ENCODE data around the gene MISP. TPM values are rescaled to one million over a fixed set of nuclear protein-coding genes. Genes with fewer than 3 reads are reported as not detected.

Gene MISP
- total RNA-seq, 1 experiment from 2014 or later, result 5.8 TPM

DNA sequence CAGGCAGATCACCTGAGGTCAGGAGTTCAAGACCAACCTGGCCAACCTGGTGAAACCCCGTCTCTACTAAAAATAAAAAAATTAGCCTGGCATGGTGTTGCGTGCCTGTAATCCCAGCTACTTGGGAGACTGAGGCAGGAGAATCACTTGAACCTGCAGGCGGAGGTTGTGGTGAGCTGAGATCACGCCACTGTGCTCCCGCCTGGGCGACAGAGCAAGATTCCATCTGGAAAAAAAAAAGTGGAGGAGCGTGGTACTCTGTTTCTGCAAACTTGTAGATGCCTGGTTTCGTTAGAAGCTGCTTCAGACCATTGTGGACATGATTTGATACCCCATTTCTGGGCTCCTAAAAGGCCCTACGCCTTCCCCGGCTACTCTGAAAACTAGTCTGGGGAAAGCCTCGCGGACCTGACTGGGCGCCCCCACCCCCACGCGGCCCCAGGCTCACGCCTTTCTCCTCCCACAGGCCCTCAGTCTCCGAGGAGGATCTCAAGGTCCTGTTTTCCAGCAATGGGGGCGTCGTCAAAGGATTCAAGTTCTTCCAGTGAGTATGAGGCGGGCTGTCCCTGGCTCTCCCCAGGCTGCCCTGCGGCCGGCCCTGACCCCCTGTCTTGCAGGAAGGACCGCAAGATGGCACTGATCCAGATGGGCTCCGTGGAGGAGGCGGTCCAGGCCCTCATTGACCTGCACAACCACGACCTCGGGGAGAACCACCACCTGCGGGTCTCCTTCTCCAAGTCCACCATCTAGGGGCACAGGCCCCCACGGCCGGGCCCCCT, 59.4 kb downstream of the MISP start:
- Histone ChIP-seq H3K27ac (ENCODE audit: low read length) (no peak overlapping the region), H3K36me3 (ENCODE audit: control insufficient read depth, insufficient read depth, low read length) (peaks cover 12% of the 10 kb centered on the region), H3K4me1 (ENCODE audit: control insufficient read depth, insufficient read depth, low read length) (no peaks in the 10 kb centered on the region), H3K4me3 (ENCODE audit: low read depth in 2 of 2, low read length in 2 of 2) (no peak overlapping the region), H3K9me3 (ENCODE audit: control insufficient read depth, insufficient read depth, low read depth, low read length) (no peaks in the 10 kb centered on the region), H3K27me3 (ENCODE audit: control insufficient read depth, insufficient read depth, low read length) (no peaks in the 10 kb centered on the region)
- BruUV-seq (replicated peaks), result no TSS peak
- ChIA-PET CTCF (no interaction called here), POLR2A (interaction anchor here (0.6 to 0.7 kb wide), 2 partner anchors 16 to 30 kb away, joined by 4 read pairs; no protein-coding TSS in a partner anchor)
- no peak for ATAC-seq
- in situ Hi-C loops (cut with HindIII; ENCODE audit: low pct_unique_long_range_greater_than_20kb, low sequenced_read_pairs) (no loop called here), intact Hi-C loops (cut with micrococcal nuclease; ENCODE audit: unreplicated experiment) (no loop called here)
- DNase-seq (ENCODE audit: low read depth, low spot score), result no peak
- TF ChIP-seq POLR2AphosphoS5 (IDR thresholded peaks at IDR 0.05; ENCODE audit: low read depth, low read length) (no peak), TCF7L2 (IDR thresholded peaks at IDR 0.05; ENCODE audit: low read depth, low read length) (no peak), SIN3A (IDR thresholded peaks at IDR 0.05; ENCODE audit: borderline replicate concordance, insufficient read depth, low read depth, low read length) (no peak)
- TF ChIP-seq, protein P1, sequence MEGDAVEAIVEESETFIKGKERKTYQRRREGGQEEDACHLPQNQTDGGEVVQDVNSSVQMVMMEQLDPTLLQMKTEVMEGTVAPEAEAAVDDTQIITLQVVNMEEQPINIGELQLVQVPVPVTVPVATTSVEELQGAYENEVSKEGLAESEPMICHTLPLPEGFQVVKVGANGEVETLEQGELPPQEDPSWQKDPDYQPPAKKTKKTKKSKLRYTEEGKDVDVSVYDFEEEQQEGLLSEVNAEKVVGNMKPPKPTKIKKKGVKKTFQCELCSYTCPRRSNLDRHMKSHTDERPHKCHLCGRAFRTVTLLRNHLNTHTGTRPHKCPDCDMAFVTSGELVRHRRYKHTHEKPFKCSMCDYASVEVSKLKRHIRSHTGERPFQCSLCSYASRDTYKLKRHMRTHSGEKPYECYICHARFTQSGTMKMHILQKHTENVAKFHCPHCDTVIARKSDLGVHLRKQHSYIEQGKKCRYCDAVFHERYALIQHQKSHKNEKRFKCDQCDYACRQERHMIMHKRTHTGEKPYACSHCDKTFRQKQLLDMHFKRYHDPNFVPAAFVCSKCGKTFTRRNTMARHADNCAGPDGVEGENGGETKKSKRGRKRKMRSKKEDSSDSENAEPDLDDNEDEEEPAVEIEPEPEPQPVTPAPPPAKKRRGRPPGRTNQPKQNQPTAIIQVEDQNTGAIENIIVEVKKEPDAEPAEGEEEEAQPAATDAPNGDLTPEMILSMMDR (IDR thresholded peaks at IDR 0.05), result no peak
- TF ChIP-seq, protein P2, sequence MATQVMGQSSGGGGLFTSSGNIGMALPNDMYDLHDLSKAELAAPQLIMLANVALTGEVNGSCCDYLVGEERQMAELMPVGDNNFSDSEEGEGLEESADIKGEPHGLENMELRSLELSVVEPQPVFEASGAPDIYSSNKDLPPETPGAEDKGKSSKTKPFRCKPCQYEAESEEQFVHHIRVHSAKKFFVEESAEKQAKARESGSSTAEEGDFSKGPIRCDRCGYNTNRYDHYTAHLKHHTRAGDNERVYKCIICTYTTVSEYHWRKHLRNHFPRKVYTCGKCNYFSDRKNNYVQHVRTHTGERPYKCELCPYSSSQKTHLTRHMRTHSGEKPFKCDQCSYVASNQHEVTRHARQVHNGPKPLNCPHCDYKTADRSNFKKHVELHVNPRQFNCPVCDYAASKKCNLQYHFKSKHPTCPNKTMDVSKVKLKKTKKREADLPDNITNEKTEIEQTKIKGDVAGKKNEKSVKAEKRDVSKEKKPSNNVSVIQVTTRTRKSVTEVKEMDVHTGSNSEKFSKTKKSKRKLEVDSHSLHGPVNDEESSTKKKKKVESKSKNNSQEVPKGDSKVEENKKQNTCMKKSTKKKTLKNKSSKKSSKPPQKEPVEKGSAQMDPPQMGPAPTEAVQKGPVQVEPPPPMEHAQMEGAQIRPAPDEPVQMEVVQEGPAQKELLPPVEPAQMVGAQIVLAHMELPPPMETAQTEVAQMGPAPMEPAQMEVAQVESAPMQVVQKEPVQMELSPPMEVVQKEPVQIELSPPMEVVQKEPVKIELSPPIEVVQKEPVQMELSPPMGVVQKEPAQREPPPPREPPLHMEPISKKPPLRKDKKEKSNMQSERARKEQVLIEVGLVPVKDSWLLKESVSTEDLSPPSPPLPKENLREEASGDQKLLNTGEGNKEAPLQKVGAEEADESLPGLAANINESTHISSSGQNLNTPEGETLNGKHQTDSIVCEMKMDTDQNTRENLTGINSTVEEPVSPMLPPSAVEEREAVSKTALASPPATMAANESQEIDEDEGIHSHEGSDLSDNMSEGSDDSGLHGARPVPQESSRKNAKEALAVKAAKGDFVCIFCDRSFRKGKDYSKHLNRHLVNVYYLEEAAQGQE (IDR thresholded peaks at IDR 0.05; ENCODE audit: insufficient read depth in 1 of 2, low read depth in 2 of 2, low read length in 1 of 2), result no peak

DNA sequence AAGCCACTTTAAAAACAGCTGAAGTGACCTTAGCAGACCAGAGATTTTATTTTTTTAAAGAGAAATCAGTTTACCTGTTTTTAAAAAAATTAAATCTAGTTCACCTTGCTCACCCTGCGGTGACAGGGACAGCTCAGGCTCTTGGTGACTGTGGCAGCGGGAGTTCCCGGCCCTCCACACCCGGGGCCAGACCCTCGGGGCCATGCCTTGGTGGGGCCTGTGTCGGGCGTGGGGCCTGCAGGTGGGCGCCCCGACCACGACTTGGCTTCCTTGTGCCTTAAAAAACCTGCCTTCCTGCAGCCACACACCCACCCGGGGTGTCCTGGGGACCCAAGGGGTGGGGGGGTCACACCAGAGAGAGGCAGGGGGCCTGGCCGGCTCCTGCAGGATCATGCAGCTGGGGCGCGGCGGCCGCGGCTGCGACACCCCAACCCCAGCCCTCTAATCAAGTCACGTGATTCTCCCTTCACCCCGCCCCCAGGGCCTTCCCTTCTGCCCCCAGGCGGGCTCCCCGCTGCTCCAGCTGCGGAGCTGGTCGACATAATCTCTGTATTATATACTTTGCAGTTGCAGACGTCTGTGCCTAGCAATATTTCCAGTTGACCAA, 60.1 kb downstream of the MISP start:
- Histone ChIP-seq H3K4me3 (ENCODE audit: low read depth in 2 of 2, low read length in 2 of 2) (no peak overlapping the region), H3K9me3 (ENCODE audit: control insufficient read depth, insufficient read depth, low read depth, low read length) (no peaks in the 10 kb centered on the region), H3K4me1 (ENCODE audit: control insufficient read depth, insufficient read depth, low read length) (no peaks in the 10 kb centered on the region), H3K27me3 (ENCODE audit: control insufficient read depth, insufficient read depth, low read length) (no peaks in the 10 kb centered on the region), H3K36me3 (ENCODE audit: control insufficient read depth, insufficient read depth, low read length) (peaks cover 12% of the 10 kb centered on the region), H3K27ac (ENCODE audit: low read length) (no peak overlapping the region)
- intact Hi-C loops (cut with micrococcal nuclease; ENCODE audit: unreplicated experiment) (no loop called here), in situ Hi-C loops (cut with HindIII; ENCODE audit: low pct_unique_long_range_greater_than_20kb, low sequenced_read_pairs) (no loop called here)
- BruUV-seq (replicated peaks), result no TSS peak
- ChIA-PET CTCF (no interaction called here), POLR2A (no interaction called here)
- ATAC-seq (no peak), DNase-seq (ENCODE audit: low read depth, low spot score) (no peak)
- TF ChIP-seq, protein P2 (IDR thresholded peaks at IDR 0.05; ENCODE audit: insufficient read depth in 1 of 2, low read depth in 2 of 2, low read length in 1 of 2), result no peak
- TF ChIP-seq SIN3A (IDR thresholded peaks at IDR 0.05; ENCODE audit: borderline replicate concordance, insufficient read depth, low read depth, low read length), result no peak
- TF ChIP-seq, protein P1 (IDR thresholded peaks at IDR 0.05), result no peak
- no peak; the same call in none of the 2 replicates for TF ChIP-seq POLR2AphosphoS5 (IDR thresholded peaks at IDR 0.05; ENCODE audit: low read depth, low read length)
- TF ChIP-seq TCF7L2 (IDR thresholded peaks at IDR 0.05; ENCODE audit: low read depth, low read length), result no peak

Measured in Panc1 (cell line).